EH (cell line): Measurements from ENCODE around the gene GADL1.
A peak's percentile ranks its signal among the peaks of the same experiment; 100 is the strongest.

Experiments used
- DNase-seq: peaks from one replicate; pipeline ENCODE4 v3.0.0-alpha.2; 2015; ENCODE audit warnings: low read depth

Gene GADL1

DNA sequence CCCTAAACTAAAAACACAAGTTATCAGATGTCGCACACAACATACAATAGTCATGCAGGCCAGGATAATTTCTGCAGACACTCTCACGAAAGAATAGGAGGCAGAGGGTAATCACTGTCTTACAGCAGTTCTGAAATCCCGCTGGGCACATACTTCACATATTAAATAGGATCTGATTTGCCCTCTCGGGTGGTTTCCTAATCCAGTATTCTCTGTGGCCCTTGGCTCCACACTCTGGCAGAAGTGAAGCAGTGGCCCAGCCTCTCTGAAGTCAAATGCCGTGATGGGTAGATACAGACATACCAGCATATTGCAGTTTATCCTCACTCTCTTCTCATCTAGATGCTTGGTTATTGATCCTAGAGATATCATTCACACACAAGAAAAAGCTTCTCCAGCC is 19.0 kb downstream of the GADL1 start:
- no peak for DNase-seq

DNA sequence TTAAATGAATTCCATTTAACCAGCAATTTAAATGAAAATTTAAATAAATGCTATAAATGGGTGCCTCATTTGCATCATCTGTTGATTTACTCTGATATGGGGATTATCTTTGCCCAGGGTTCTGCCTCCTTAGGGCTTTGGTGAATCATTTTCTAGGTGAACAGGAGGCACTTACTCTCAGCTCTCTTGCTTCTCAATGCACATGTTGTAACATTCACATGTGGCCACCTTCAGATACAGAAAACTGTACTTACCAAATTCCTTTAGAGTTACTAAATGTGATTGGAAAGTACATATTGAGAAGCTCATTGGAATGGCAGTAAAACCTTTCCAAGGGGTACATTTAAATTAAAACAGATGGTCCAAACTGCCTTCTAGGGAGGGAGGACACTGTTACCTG is 20.8 kb downstream of the GADL1 start:
- no peak for DNase-seq

DNA sequence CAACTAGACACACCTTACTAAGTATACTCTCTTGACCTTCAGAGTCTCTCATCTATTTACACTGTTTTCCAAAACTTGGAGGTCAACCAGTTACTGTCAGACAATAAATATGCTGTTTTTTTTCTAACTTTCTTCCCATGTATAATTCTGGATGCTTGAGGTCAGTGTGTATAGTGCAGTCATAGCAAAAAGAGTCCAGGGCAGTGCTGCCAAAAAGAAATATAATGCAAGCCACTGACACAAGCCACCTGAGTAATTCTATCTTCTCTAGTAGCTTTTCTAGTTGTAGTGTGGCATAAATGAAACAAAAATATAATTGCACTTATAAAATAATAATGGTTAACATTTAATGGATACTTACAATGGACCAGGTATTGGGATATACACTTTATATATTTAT is 21.6 kb downstream of the GADL1 start:
- no peak for DNase-seq

DNA sequence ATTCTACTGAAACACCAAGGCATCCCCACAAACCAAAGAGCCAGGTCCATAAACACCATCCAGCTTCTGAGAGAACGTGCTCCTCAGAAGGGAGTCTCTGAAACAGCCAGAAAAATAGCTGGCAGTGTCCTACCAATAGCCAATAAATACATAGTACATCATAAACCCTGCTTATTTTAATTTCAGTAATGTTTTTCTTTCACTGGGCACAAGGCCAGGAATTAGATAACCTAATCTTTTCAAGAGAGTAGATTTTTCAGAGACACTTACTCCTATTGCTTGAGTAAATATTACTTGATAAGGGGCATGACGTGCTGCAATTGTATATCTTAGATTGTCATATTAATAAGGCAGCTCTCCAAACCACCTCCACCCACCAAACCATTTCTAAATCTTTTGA is 22.7 kb downstream of the GADL1 start:
- DNase-seq, result no peak

DNA sequence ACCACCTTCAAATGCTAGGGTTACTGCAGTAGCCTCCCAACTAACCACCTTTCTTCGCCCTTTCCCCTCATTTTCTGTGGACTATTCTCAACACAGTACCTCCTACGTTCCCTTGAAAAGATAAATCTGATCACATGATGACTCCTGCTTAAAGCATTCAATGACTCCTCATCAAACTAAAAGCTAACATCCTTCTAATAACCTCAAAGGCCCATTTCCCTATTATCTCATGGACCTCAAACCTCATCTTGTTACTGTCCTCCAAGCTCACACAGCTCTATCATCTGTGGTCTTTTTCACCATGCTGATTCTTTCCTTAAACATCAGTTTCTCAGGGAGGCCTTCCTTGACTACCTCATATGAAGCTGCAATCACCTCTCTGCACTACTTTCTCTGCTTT is 29.6 kb downstream of the GADL1 start:
- no peak for DNase-seq

DNA sequence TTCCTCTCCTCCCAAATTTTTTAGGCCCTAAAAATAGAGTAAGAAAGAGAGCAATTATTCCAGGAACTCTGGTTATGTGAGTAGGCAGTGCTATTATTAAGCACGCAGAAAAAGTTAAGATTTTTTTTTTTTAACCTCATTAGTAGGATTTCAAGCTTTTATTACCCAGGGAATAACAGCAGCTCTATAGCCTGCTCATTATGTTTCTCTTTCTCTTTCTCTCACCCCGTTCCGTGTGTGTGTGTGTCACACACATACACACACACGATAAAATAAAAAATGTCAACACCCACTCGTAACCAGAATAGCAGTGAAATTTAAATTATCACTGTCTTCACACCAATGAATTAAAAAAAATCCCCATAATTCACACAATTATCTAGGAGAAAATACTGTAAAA is 30.3 kb downstream of the GADL1 start:
- DNase-seq, result no peak

DNA sequence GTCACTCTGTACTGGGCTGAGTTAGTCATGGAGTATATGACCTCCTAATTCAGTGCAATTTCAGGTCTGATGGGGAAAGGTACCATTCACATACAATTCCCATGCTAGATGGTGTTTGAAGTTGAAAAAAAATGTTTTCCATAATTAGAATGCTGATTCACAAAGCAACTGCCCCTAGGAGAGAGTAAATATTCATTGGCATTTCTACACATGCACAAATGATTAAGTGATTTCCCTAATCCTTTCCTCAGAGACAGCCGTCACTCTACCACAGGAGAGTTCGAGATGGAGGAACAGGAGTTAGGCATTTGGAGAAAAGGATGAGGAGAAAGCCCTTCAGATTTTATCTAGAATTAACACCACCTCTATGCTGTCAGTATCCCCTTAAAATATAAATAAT is 32.5 kb downstream of the GADL1 start:
- no peak for DNase-seq

DNA sequence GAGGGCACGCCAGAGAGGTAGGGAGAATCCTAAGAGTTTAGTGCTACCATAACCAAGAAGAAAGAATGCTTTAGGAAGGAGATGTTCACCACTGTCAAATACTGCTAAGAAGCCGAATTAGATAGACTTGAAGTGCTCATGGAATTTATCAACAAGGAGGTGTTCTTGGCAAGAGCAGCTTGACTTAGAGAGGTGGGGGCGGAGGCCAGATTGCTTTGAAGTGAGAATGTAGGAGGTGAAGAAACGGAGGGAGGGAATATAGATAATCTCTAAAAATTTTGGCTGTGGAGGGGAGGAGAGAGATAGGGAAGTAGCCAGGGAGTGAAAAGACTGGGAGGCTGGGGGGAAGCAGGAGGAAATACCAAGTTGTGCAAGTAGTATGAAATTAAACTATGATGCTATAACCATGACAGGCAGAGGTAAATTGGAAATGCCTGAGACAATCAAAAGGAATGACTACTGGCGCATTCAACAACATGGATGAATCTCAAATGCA is 35.5 kb downstream of the GADL1 start:
- DNase-seq, result no peak

DNA sequence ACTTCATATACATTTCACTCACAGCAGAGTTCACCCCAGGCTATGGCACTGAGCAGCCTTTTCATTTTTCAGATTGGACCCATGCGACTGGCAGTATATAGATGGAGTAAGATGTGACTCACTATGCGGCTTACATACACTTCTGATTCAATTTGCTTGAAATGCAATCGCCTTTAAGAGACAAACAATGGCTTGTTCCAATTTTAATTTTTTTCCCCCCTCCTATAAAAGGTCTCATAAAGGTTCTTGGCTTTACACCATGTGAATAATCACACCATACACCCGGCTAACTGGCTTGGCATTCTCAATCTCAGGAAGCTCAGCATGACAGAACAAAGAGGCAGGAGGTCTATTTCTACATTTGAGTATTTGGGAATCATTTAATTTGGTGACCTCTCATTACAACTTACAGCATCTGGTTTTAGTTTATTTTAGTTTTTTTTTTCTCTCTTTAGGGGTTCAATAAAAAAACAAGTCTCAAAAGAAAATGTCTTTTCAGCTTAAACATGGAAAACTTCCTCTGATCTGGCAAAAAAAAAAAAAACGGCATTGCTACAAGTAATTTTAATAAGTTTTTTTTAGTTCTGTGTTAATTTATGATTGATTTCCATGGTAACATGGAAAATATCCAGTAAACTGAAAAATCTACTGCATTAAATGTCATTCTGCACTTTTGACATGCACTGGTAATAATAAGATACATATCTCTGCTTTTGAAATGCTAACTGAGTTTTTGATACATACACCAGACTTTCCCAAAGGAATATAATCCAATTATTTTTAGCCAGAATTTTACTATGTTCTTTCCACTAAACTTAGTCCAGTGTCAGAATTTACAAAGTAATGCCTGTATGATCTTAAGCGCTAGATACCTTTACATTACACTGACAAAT is 38.8 kb downstream of the GADL1 start:
- DNase-seq, result peak; percentile 0

DNA sequence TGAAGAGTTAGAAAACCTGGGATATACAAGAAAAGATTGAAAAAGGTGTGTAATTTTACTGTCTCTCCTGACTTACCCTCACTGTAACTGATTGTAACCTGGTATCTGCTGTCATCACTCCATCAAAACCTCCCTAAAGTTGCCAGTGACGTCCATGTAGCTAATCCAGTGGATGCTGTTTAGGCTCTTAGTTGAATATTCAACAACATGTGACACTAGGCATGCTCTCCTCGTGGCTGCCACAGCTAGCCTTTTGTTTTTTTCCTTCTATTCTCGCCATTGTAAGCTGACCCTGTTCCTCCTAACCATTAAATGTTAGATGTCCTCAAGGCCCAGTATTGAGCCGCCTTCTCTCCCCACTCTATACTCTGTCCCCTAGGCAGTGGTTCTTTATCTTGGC is 41.6 kb downstream of the GADL1 start:
- no peak for DNase-seq

DNA sequence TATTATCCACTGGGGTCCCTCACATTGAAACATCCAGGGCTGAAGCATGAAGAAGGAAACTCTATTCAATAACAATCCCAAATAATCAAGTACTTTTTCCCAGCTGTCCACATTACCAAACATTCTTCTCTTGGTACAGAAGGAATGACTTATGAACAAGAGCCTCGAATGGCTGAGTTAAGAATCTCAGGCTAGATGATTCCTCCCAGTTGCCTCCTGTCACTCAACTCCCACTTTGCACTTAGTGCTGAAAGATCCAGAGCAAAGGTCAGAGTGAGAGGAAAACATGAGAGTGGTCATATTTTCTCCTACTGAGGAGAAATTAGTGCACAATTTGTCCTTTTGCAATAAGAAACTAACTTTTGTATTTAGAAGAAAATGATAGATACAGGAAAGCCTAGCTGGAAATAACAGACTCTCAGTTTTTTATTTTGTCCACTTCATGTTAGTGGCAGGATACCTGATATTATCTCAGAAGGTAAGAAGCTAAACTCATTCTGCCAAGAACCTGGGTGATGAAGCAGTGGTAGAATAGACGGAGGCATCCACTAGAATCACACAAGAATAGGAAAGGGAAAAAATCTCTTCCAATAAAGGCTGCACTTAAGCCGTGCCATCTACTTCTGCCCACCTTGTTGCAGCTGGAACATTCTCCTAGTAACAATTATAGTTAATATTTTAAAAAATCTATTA is 46.2 kb downstream of the GADL1 start:
- no peak for DNase-seq

DNA sequence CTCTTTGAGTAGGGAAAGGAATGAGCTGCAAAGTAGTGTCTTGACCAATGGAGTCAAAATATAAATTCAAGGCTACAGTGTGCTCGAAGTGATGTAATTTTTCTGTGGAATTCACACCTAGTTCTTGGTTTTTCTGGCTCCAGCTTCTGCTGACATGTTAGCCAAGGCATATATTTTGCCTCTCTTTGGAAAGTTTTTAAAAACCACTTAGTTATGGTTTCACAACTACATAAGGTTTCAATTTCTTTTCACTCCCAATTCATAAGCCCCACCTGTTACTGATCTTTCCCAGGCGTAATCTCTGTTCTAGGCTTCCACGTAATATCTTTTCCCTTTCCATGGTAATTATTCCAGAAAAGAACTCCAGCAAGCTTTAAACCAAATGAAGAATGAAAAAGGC is 46.9 kb downstream of the GADL1 start:
- no peak for DNase-seq

DNA sequence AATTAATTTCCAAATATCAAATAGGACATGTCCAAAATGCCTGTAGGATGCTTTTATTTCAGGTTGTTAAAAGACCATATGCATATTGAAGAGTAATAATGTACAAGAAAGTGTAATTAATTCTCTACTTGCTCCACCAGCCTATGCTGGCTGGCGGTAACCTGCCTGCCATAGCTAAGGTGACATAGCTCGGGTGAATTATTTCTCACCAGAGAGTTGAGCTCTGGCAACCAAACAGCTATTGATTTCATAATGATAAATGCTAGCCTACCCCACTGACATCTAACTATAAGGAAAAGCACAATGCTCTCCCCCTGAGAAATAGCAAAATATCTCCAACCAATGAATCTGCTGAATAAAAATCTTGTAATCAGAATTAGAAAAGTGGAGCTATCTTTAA is 48.9 kb downstream of the GADL1 start:
- no peak for DNase-seq

DNA sequence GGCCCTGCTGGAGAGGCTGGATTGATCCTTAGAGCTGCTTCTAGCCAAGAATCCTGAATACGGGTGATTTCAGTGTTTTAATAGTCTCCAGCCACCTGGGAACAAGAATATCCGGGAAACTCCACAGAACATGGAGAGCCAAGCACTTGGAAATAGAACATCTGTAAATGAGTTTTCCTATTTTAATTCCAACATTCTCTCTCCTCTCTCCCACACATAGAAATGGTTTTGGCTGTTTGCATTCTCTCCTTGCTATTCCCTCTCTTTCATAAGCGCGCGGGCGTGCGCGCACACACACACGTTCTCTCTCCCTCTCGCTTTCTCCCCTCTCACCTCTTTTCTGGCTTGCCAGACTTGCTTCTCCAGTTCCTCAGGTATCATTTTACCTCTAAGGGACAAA is 50.6 kb downstream of the GADL1 start:
- no peak for DNase-seq

DNA sequence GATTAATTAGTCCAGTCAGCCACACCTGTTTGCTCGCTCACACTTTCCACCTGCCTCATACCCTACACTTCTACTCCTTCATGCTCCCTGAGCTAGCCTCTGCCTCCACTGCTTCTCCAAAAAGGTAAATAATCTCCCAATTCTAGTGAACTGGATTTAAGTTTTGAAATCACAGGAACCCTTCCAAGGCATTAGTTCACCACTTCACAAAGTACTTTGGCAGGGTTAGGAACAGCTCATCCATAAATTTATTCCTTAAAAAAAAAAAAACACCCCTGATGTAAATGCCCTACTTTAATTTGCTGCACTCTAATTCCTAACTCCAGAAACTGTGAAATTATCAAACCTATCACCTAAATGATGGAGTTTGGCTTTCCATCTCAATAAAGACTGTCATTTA is 58.3 kb downstream of the GADL1 start:
- no peak for DNase-seq

DNA sequence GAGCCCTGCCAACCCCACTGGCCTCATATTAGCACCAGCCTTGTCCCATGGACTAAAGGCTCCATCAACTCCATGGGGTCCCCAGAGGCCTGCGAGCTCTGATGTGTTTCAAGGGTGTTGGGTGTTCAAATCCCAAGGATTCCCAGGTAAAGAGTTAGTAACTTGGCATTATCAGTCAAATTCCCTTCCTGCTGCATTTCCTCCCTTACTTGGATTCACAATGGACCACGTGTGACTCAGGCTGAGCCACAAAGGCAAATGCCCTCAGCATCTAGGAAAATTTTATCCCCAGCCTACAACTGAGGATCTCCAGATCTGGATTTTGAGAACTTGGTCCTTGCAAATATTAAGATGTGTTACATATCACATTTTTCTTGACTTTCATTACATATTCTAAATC is 58.8 kb downstream of the GADL1 start:
- DNase-seq, result no peak

DNA sequence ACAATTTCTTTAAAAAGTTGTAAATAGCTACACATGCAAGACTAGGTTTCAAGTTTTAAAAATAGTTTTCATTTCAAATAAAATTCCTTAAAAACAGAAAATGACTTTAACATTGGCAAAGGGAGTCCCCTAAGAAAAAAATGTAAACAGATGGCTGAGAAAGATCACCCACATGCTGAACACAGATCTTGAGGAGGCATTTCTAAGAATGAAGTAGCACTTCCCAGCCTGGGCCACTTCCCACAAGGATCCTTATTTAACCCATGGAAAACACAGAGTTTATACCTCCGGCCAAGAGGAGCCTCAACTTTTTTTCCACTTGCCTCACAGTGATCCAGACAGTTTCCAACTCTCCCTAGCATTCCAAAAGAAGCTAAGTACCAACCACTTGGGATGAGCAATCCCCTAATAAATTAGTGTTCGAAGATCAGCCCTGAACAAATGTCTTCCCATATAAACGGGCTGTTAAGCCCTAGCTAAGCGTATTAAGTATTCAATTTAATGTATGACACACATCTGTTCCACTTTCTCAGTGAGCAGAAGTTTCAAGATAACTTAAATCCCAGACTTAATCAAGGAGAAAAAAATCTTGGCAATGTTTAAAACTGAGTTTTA is 61.4 kb downstream of the GADL1 start:
- DNase-seq, result no peak

DNA sequence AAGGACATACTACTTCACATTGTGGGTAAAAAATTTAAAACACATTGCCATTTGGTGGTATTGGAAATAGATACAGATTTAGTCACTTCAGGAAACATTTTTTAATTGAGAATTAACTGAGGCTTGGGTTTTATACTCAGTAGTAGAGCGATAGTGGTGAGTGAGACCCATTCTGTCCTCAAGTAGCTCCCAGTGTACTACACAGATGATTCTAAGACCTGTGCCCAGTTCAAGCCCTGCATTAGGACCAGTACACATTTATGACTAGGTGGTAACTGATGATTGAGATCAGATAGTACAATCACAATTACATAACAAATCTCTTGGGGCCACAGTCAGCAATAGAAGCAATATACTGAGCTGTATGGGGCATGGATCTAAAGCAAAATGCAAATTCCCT is 67.4 kb downstream of the GADL1 start:
- no peak for DNase-seq

DNA sequence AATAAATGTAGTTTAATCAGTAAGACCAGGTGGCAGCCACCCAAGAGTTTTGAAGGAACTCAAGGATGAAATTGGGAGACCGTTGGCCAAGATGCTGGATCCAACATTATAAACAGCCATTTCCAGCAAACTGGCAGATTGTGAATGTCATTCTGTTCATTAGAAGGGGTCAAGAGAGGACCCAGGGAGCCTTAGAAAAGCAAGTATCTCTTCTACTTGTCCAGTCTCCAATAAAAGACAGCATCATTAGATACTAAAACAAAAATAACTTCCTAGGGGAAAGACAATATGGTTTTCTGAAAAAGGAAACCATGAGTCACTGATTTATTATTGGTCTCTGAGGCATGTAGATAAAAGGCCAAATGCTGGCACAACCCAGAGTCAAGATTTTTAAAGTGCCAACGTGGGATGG is 67.9 kb downstream of the GADL1 start:
- DNase-seq, result peak; percentile 3

DNA sequence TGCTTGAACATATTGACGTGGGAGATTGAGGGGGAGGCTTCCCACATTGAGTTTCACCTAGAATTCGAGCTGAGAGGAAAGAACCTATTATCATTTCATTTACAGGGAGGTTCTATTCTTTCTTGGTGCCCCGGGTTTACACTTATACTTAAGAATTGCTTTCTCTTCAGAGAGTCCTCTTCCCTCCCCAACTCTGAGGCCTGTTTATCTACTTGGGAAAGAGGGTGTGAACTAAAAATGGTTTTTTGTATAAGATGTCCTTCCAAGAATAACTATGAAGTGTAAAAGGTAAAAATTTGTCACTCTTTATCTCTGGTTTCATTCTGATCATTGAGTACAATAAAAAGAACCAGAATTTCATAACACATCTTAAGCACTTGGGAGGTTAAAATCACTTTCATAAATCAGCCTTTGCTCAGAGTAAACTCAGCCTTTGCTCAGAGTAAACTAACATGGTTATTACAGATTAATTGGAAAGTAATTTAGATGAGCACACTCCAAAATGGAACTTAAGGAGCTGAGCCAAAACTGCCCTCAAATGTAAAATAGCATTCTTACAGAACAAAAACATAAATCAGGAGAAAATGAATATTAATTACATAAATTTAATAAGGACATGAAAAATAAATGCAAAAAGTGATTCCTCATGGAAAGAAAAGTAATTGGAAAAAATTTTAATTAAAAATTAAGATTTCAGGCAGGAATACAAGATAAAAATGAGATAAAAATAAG is 75.2 kb downstream of the GADL1 start:
- no peak for DNase-seq

DNA sequence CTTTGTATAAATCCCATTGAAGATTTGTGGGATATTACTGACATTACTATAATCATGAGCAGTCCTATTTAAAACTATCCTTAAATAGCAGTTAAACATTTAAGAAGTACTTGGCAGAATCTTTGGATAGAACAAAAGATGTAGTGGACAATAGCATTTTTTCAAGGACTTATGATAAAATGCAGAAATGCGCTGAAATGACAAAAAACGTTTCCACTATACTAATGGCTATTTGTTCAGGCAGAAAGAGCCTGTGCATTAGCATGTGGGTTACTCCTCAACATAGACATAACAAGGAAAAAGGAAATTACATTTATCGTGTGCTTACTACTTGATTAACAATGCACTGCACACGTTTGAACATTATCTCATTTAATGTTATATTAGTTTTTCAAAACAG is 80.7 kb downstream of the GADL1 start:
- DNase-seq, result no peak

DNA sequence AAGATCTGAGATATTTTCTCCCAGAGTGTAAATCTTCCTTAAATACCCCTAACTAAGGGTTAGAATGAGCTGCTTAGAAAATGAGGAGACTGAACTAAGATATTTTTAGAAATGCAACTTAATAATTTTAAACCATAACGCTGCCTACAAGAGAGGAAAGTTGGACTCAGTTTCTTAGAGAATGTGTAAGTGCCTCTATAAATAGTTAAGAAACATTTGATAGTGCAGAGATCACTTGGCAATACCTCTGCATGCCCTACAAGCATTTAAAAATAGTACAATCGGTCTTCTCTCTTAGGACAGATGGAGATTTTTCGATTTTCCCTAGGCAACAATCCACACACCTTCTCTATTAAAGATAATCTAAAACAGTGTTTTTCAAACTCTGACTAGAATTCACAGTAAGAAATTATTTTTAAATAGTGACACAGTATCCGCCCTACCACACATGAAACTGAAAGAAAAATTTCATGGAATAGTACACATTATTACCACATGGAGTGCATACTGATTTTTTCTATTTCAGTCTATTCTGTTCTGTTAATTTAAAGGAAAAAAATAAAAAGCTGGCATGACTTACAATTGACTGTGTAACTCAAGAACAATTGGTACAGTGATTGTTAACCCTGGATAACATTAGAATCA is 83.2 kb downstream of the GADL1 start:
- no peak for DNase-seq
